GM08714 (cell line): ENCODE results near the gene DUSP9.

Experiments used
- H3K4me3 ChIP-seq: fragments of 200-500 bp; sonication (Bioruptor generic); 2 replicates; pipeline ENCODE4 v1.5.1; 2014; ENCODE audit warnings: mild to moderate bottlenecking, low read length, inconsistent platforms
- ZNF274 ChIP-seq: IDR thresholded peaks from 2 replicates; pipeline ENCODE4 v1.6.1; 2012; ENCODE audit warnings: mild to moderate bottlenecking, low read depth, low read length

DUSP9 gene

GRCh38 chrX:153700376-153700945 is 53.5 kb downstream of the DUSP9 start:
- no peak for TF ChIP-seq ZNF274
- H3K4me3 ChIP-seq, result no peak overlapping the region
